Measurements from ENCODE around the gene SYNE1.

Gene SYNE1

GRCh38 chr6:152267967-152268845 lies 369.0 kb downstream of the SYNE1 start:
- no peaks in the 10 kb centered on the region for H3K79me2 ChIP-seq (ENCODE audit: insufficient read depth, low read length)
- H3K9me2 ChIP-seq (replicated peaks; ENCODE audit: insufficient read depth, low read length), result no peaks in the 10 kb centered on the region
- no peaks in the 10 kb centered on the region for H3K9me3 ChIP-seq (ENCODE audit: insufficient read depth, low read length)
- no peaks in the 10 kb centered on the region for H4K20me1 ChIP-seq (ENCODE audit: low read depth, low read length)
- no peak overlapping the region for H2AFZ ChIP-seq (ENCODE audit: low read depth, low read length, severe bottlenecking)
- 0 out of 2 replicates have a peak, but pooled peaks cover 7% of the 10 kb centered on the region for H3F3A ChIP-seq (ENCODE audit: insufficient read depth)
- H3K27ac ChIP-seq (ENCODE audit: low read depth, low read length), result no peak overlapping the region
- H3K27me3 ChIP-seq (ENCODE audit: low read length), result no peaks in the 10 kb centered on the region
- peaks cover 63% of the 10 kb centered on the region for H3K36me3 ChIP-seq (ENCODE audit: low read length)
- H3K9ac ChIP-seq (ENCODE audit: low read length), result no peak overlapping the region
- H3K4me2 ChIP-seq (ENCODE audit: low read depth, low read length, poor library complexity, severe bottlenecking), result no peak overlapping the region
- TF ChIP-seq EZH2phosphoT487 (conservative IDR thresholded peaks at IDR 0.05; ENCODE audit: low read length), result no peak
- TF ChIP-seq CTCF (IDR thresholded peaks at IDR 0.05; ENCODE audit: insufficient read depth, low read length, poor library complexity, severe bottlenecking), result peak; percentile 37
- no peak overlapping the region for H3K4me3 ChIP-seq (ENCODE audit: insufficient read depth, low read length, poor library complexity, severe bottlenecking)

- Histone ChIP-seq H3K9me2 (replicated peaks; ENCODE audit: insufficient read depth, low read length) (no peaks in the 10 kb centered on the region), H3K27ac (ENCODE audit: low read depth, low read length) (no peak overlapping the region), H3K9ac (ENCODE audit: low read length) (no peak overlapping the region), H3K27me3 (ENCODE audit: low read length) (no peaks in the 10 kb centered on the region), H3K9me3 (ENCODE audit: insufficient read depth, low read length) (no peaks in the 10 kb centered on the region), H4K20me1 (ENCODE audit: low read depth, low read length) (no peaks in the 10 kb centered on the region), H3F3A (ENCODE audit: insufficient read depth) (0 out of 2 replicates have a peak, but pooled peaks cover 7% of the 10 kb centered on the region), H3K4me2 (ENCODE audit: low read depth, low read length, poor library complexity, severe bottlenecking) (no peak overlapping the region), H3K79me2 (ENCODE audit: insufficient read depth, low read length) (no peaks in the 10 kb centered on the region), H3K36me3 (ENCODE audit: low read length) (peaks cover 62% of the 10 kb centered on the region), H3K4me3 (ENCODE audit: insufficient read depth, low read length, poor library complexity, severe bottlenecking) (no peak overlapping the region), H2AFZ (ENCODE audit: low read depth, low read length, severe bottlenecking) (no peak overlapping the region)
- TF ChIP-seq CTCF (IDR thresholded peaks at IDR 0.05; ENCODE audit: insufficient read depth, low read length, poor library complexity, severe bottlenecking) (no peak), EZH2phosphoT487 (conservative IDR thresholded peaks at IDR 0.05; ENCODE audit: low read length) (no peak)
Observed at GRCh38 chr6:152265651-152266050, 371.5 kb downstream of the SYNE1 start.

- H3F3A ChIP-seq (ENCODE audit: insufficient read depth), result no peaks in the 10 kb centered on the region
- TF ChIP-seq EZH2phosphoT487 (conservative IDR thresholded peaks at IDR 0.05; ENCODE audit: low read length), result no peak
- no peak for TF ChIP-seq CTCF (IDR thresholded peaks at IDR 0.05; ENCODE audit: insufficient read depth, low read length, poor library complexity, severe bottlenecking)
- no peaks in the 10 kb centered on the region for H3K79me2 ChIP-seq (ENCODE audit: insufficient read depth, low read length)
- no peak overlapping the region for H3K4me2 ChIP-seq (ENCODE audit: low read depth, low read length, poor library complexity, severe bottlenecking)
- no peaks in the 10 kb centered on the region for H3K9me3 ChIP-seq (ENCODE audit: insufficient read depth, low read length)
- H2AFZ ChIP-seq (ENCODE audit: low read depth, low read length, severe bottlenecking), result no peak overlapping the region
- no peaks in the 10 kb centered on the region for H3K27me3 ChIP-seq (ENCODE audit: low read length)
- no peak overlapping the region for H3K9ac ChIP-seq (ENCODE audit: low read length)
- peaks cover 52% of the 10 kb centered on the region for H3K36me3 ChIP-seq (ENCODE audit: low read length)
- no peaks in the 10 kb centered on the region for H3K9me2 ChIP-seq (replicated peaks; ENCODE audit: insufficient read depth, low read length)
- H3K27ac ChIP-seq (ENCODE audit: low read depth, low read length), result no peak overlapping the region
- H4K20me1 ChIP-seq (ENCODE audit: low read depth, low read length), result no peaks in the 10 kb centered on the region
- H3K4me3 ChIP-seq (ENCODE audit: insufficient read depth, low read length, poor library complexity, severe bottlenecking), result no peak overlapping the region
Observed at GRCh38 chr6:152263582-152263981, 373.6 kb downstream of the SYNE1 start.

Measured in SU-DHL-6 (cell line).